ENCODE results near the gene SLC25A19.

DNA sequence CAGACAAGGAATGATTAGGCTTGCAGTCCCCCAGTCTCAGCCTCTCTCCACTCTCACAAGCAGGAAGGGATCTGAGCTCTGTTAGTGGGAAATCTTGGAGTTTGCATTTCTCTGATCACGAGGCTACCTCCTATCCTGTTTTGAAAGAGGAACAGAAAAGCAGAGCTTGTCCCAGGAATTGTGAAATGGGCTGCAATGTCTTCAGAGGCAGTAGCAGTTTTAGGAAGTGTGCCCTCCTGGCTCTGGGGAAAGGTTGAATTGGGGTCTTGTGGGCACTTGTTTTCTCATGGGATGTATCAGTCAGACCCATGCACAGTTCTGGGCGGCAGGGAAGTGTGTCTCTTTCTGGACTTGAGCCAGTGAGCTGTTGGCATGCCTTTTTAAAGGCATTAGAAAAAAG is 60.9 kb downstream of the SLC25A19 start:
- no peak for TF ChIP-seq EZH2 (IDR thresholded peaks at IDR 0.05; ENCODE audit: insufficient read depth, poor library complexity, severe bottlenecking)
- no peak for TF ChIP-seq EZH2phosphoT487 (IDR thresholded peaks at IDR 0.05; ENCODE audit: insufficient read depth, low read depth)
